HFF-Myc (cell line): ENCODE data around the gene CAMKK2.
"Not testable (repeated sequence)": the region's sequence is repeated elsewhere in the genome, so short reads cannot be mapped to it uniquely, and the experiment has no call there.

Experiments used
- DNase-seq: peaks from one replicate; pipeline ENCODE4 v3.0.0-alpha.2; 2011; ENCODE audit warnings: low read depth; ENCODE audit errors: extremely low read depth
- H3K4me3 ChIP-seq: replicated peaks from 2 replicates; pipeline ENCODE4 v1.5.1; 2011; ENCODE audit warnings: low read depth, mild to moderate bottlenecking, control low read depth, low read length
- CTCF ChIP-seq: IDR thresholded peaks from 2 replicates; pipeline ENCODE4 v1.5.1; 2012; ENCODE audit warnings: mild to moderate bottlenecking, low read depth, low read length, control low read depth; ENCODE audit errors: missing control alignments

The CAMKK2 gene

GRCh38 chr12:121264135-121264534 lies 32.4 kb downstream of the CAMKK2 start:
- no peak for TF ChIP-seq CTCF
- no peak for DNase-seq
- no peak overlapping the region for H3K4me3 ChIP-seq

- H3K4me3 ChIP-seq = no peak overlapping the region
- TF ChIP-seq CTCF = no peak
- DNase-seq = no peak
Observed at GRCh38 chr12:121263206-121263935, 33.1 kb downstream of the CAMKK2 start.

- no peak overlapping the region for H3K4me3 ChIP-seq
- no peak for TF ChIP-seq CTCF
- no peak for DNase-seq
Observed at GRCh38 chr12:121261398-121261797, 35.1 kb downstream of the CAMKK2 start.

- H3K4me3 ChIP-seq = no peak overlapping the region
- DNase-seq = no peak
- no peak for TF ChIP-seq CTCF
Observed at GRCh38 chr12:121260091-121260490, 36.4 kb downstream of the CAMKK2 start.

GRCh38 chr12:121259074-121259473 lies 37.4 kb downstream of the CAMKK2 start:
- TF ChIP-seq CTCF = no peak
- no peak overlapping the region for H3K4me3 ChIP-seq
- no peak for DNase-seq

GRCh38 chr12:121257704-121258449 lies 38.6 kb downstream of the CAMKK2 start:
- H3K4me3 ChIP-seq, DNase-seq: not testable (repeated sequence)

- H3K4me3 ChIP-seq = no peak overlapping the region
- no peak for TF ChIP-seq CTCF
- no peak for DNase-seq
Observed at GRCh38 chr12:121255433-121255832, 41.1 kb downstream of the CAMKK2 start.
